Gastrocnemius medialis (tissue), 4 donors: ENCODE measurements around the gene TEX2.

Experiments used
- POLR2A ChIP-seq, 2 donors: fragments of 450-650 bp; IDR thresholded peaks; one replicate each; pipeline ENCODE4 v1.6.1; 2017; ENCODE audit warnings: antibody characterized with exemption in 2 of 2, mild to moderate bottlenecking in 2 of 2, moderate library complexity in 2 of 2
- TF ChIP-seq, protein P1 (sequence below), 5 experiments: fragments of 450-650 bp in 3 of 5; fragments of 200-600 bp in 2 of 5; sonication (generic) in 2 of 5; IDR thresholded peaks in 4 of 5; conservative IDR thresholded peaks in 1 of 5; 1 replicate in 4 of 5; 2 replicates in 1 of 5; pipeline ENCODE4 v1.5.1; 2016 to 2019; ENCODE audit warnings: antibody characterized with exemption in 5 of 5, mild to moderate bottlenecking in 3 of 5, moderate library complexity in 3 of 5

GRCh38 chr17:64146418-64147109, 116.5 kb downstream of the TEX2 start:
- TF ChIP-seq, protein P1, sequence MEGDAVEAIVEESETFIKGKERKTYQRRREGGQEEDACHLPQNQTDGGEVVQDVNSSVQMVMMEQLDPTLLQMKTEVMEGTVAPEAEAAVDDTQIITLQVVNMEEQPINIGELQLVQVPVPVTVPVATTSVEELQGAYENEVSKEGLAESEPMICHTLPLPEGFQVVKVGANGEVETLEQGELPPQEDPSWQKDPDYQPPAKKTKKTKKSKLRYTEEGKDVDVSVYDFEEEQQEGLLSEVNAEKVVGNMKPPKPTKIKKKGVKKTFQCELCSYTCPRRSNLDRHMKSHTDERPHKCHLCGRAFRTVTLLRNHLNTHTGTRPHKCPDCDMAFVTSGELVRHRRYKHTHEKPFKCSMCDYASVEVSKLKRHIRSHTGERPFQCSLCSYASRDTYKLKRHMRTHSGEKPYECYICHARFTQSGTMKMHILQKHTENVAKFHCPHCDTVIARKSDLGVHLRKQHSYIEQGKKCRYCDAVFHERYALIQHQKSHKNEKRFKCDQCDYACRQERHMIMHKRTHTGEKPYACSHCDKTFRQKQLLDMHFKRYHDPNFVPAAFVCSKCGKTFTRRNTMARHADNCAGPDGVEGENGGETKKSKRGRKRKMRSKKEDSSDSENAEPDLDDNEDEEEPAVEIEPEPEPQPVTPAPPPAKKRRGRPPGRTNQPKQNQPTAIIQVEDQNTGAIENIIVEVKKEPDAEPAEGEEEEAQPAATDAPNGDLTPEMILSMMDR (IDR thresholded peaks at IDR 0.05 in 4 of 5, conservative IDR thresholded peaks at IDR 0.05 in 1 of 5): no peak
- no peak for TF ChIP-seq POLR2A (IDR thresholded peaks at IDR 0.05)
